ENCODE results near the gene C10orf71. TPM values are rescaled to one million over a fixed set of nuclear protein-coding genes. Genes with fewer than 3 reads are reported as not detected.

Gene C10orf71
- total RNA-seq, 2 donors from 2014 or later: 0.82 TPM; not detected in 1

- intact Hi-C loops (cut with DNase I): no loop called here
- H3K36me3 ChIP-seq: no peaks in the 10 kb centered on the region
- H3K9me3 ChIP-seq: no peaks in the 10 kb centered on the region
- no peaks in the 10 kb centered on the region for H3K4me1 ChIP-seq (replicated peaks)
- no peak for DNase-seq (ENCODE audit: low spot score)
- H3K4me3 ChIP-seq: no peak overlapping the region
- no peak overlapping the region for H3K27ac ChIP-seq
- 37% methylated on average over 5 of the region's 5 CpGs for WGBS
- TF ChIP-seq POLR2AphosphoS5 (IDR thresholded peaks at IDR 0.05) (no peak), POLR2A (IDR thresholded peaks at IDR 0.05) (no peak), CTCF (IDR thresholded peaks at IDR 0.05) (no peak)
- no peaks in the 10 kb centered on the region for H3K27me3 ChIP-seq (replicated peaks; ENCODE audit: insufficient read depth)
Observed at GRCh38 chr10:49374740-49375139, 75.8 kb downstream of the C10orf71 start.

GRCh38 chr10:49375611-49376010 lies 76.6 kb downstream of the C10orf71 start:
- DNase-seq (ENCODE audit: low spot score): no peak
- TF ChIP-seq POLR2A (IDR thresholded peaks at IDR 0.05) (no peak), POLR2AphosphoS5 (IDR thresholded peaks at IDR 0.05) (no peak), CTCF (IDR thresholded peaks at IDR 0.05) (no peak)
- no peak overlapping the region for H3K27ac ChIP-seq
- H3K4me1 ChIP-seq (replicated peaks): no peaks in the 10 kb centered on the region
- 73% methylated on average over 3 of the region's 3 CpGs for WGBS
- H3K9me3 ChIP-seq: no peaks in the 10 kb centered on the region
- H3K36me3 ChIP-seq: no peaks in the 10 kb centered on the region
- intact Hi-C loops (cut with DNase I): no loop called here
- H3K4me3 ChIP-seq: no peak overlapping the region
- H3K27me3 ChIP-seq (replicated peaks; ENCODE audit: insufficient read depth): no peaks in the 10 kb centered on the region

Other genes with a start within 250 kb of the C10orf71 start
- gene VSTM4, start 183.6 kb upstream of the C10orf71 start, total RNA-seq: 10 to 100 TPM in 1 of 2 donors, 1 to 10 TPM in 1; 6.9 to 36.0 TPM
- gene FAM170B, start 165.1 kb upstream of the C10orf71 start, total RNA-seq: not detected
- gene TMEM273, start 110.8 kb upstream of the C10orf71 start, total RNA-seq: 10 to 100 TPM in 1 of 2 donors, 1 to 10 TPM in 1; 1.1 to 13.0 TPM
- not detected for gene DRGX, start 96.9 kb downstream of the C10orf71 start, total RNA-seq
- 10 to 100 TPM; 18.5 to 45.5 TPM for gene ERCC6, start 240.0 kb downstream of the C10orf71 start, total RNA-seq